WERI-Rb-1 (cell line): ENCODE measurements around the gene RIC8A.

Experiments
- DNase-seq: peaks from one replicate; pipeline ENCODE4 v3.0.0-alpha.2; 2020
- H3K27ac ChIP-seq: fragments of 250-450 bp; sonication (Bioruptor Pico); 2 replicates; pipeline ENCODE4 v1.5.1; 2020; ENCODE audit warnings: mild to moderate bottlenecking, moderate library complexity
- H3K27me3 ChIP-seq: fragments of 250-450 bp; sonication (Bioruptor Pico); 2 replicates; pipeline ENCODE4 v1.5.1; 2021; ENCODE audit warnings: mild to moderate bottlenecking, low read depth, moderate library complexity; ENCODE audit not compliant: insufficient read depth, severe bottlenecking
- H3K36me3 ChIP-seq: fragments of 250-450 bp; sonication (Bioruptor Pico); 2 replicates; pipeline ENCODE4 v1.5.1; 2020; ENCODE audit warnings: mild to moderate bottlenecking, moderate library complexity
- H3K4me3 ChIP-seq: 2 replicates; pipeline ENCODE4 v1.5.1; 2011; ENCODE audit warnings: low read depth, mild to moderate bottlenecking, control low read depth, low read length
- H3K9me3 ChIP-seq: fragments of 250-450 bp; sonication (Bioruptor Pico); 2 replicates; pipeline ENCODE4 v1.5.1; 2021; ENCODE audit warnings: mild to moderate bottlenecking, moderate library complexity; ENCODE audit not compliant: severe bottlenecking
- TF ChIP-seq, protein P1 (sequence below): IDR thresholded peaks from 2 replicates; pipeline ENCODE4 v1.5.1; 2011; ENCODE audit warnings: low read depth, mild to moderate bottlenecking, control low read depth, inconsistent platforms, low read length

Gene RIC8A

GRCh38 chr11:253160-253885, 45.8 kb downstream of the RIC8A start:
- H3K9me3 ChIP-seq = no peaks in the 10 kb centered on the region
- peaks cover 47% of the 10 kb centered on the region for H3K36me3 ChIP-seq
- H3K27me3 ChIP-seq = no peaks in the 10 kb centered on the region
- no peak for DNase-seq
- no peak overlapping the region for H3K4me3 ChIP-seq
- H3K27ac ChIP-seq = no peak overlapping the region
- TF ChIP-seq, protein P1, sequence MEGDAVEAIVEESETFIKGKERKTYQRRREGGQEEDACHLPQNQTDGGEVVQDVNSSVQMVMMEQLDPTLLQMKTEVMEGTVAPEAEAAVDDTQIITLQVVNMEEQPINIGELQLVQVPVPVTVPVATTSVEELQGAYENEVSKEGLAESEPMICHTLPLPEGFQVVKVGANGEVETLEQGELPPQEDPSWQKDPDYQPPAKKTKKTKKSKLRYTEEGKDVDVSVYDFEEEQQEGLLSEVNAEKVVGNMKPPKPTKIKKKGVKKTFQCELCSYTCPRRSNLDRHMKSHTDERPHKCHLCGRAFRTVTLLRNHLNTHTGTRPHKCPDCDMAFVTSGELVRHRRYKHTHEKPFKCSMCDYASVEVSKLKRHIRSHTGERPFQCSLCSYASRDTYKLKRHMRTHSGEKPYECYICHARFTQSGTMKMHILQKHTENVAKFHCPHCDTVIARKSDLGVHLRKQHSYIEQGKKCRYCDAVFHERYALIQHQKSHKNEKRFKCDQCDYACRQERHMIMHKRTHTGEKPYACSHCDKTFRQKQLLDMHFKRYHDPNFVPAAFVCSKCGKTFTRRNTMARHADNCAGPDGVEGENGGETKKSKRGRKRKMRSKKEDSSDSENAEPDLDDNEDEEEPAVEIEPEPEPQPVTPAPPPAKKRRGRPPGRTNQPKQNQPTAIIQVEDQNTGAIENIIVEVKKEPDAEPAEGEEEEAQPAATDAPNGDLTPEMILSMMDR = no peak

DNA sequence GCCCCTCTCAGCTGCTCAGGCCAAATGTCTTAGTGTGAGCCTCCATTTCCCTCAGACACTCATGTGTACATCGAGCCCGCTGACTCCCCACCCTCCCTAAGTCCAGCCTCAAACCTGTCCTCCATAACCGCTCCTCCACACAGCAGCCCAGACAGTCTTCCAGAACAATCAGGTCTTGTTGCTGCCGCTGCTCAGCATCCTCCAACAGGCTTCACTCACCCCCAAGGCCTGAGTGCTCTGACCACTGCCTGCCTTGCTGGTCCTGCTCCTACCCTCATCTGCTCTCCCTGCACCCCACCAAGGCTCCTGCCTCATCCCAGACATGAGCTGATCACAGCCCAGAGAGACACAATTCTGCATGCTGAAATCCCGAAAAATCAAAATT, 46.4 kb downstream of the RIC8A start:
- Histone ChIP-seq H3K9me3 (no peaks in the 10 kb centered on the region), H3K4me3 (no peak overlapping the region), H3K27me3 (no peaks in the 10 kb centered on the region), H3K27ac (no peak overlapping the region), H3K36me3 (peaks cover 41% of the 10 kb centered on the region)
- TF ChIP-seq, protein P1 = no peak
- DNase-seq = no peak

DNA sequence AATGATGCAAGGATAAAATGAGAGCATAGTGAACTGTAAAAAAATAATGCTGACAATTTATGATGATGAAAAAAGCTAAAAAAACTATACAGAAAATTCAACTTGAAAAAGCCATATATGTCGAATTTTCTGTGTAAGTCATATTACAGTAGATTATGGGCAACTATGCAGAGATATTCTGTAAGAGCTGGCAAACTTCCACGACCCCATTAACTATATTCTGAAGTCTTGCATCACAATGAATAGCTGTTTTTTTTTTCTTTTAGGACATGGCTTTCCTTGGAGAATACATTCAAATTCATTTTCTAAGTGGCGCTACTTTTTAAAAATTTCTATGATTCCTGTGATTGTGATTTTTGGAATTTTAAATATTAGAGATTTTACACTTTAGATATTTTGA, 47.7 kb downstream of the RIC8A start:
- no peak for DNase-seq
- H3K27ac ChIP-seq = no peak overlapping the region
- H3K36me3 ChIP-seq = peaks cover 34% of the 10 kb centered on the region
- H3K4me3 ChIP-seq = no peak overlapping the region
- TF ChIP-seq, protein P1 = no peak
- no peaks in the 10 kb centered on the region for H3K27me3 ChIP-seq
- no peaks in the 10 kb centered on the region for H3K9me3 ChIP-seq

DNA sequence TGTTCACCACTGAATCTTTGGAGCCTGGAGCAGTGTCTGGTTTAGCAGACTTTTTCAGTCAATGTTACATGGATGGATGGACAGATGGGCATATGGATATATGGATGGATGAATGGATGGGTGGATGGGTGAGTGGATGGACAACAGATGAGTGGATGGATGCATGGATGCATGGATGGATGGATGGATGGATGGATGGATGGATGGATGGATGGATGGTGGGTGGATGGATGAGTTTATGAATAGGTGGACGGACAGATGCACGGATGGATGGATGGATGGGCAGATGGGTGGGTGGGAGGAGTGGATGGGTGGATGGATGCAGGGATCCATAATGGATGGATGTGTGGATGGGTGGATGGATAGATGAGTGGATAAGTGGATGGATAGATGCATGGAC, 48.3 kb downstream of the RIC8A start:
- Histone ChIP-seq H3K27me3 (no peaks in the 10 kb centered on the region), H3K4me3 (no peak overlapping the region), H3K9me3 (no peaks in the 10 kb centered on the region), H3K27ac (no peak overlapping the region), H3K36me3 (peaks cover 28% of the 10 kb centered on the region)
- DNase-seq = no peak
- TF ChIP-seq, protein P1 = no peak

- DNase-seq = no peak
- H3K9me3 ChIP-seq = no peaks in the 10 kb centered on the region
- H3K27me3 ChIP-seq = no peaks in the 10 kb centered on the region
- peaks cover 15% of the 10 kb centered on the region for H3K36me3 ChIP-seq
- no peak overlapping the region for H3K27ac ChIP-seq
- no peak overlapping the region for H3K4me3 ChIP-seq
- TF ChIP-seq, protein P1 = no peak
These were observed 49.6 kb downstream of the RIC8A start for GRCh38 chr11:256952-257737.
